Ishikawa (cell line): ENCODE results near the gene CEP128.

Source experiments
- CEBPB ChIP-seq: IDR thresholded peaks from 2 replicates; pipeline ENCODE4 v1.6.1; 2012
- CREB1 ChIP-seq: IDR thresholded peaks from 2 replicates; pipeline ENCODE4 v1.6.1; 2012; ENCODE audit warnings: low read depth
- EGR1 ChIP-seq: IDR thresholded peaks from 2 replicates; pipeline ENCODE4 v1.6.1; 2012
- EP300 ChIP-seq: IDR thresholded peaks from 2 replicates; pipeline ENCODE4 v1.6.1; 2012; ENCODE audit warnings: borderline replicate concordance
- FOXM1 ChIP-seq: IDR thresholded peaks from 2 replicates; pipeline ENCODE4 v1.6.1; 2012; ENCODE audit warnings: low read depth, borderline replicate concordance
- MAX ChIP-seq: IDR thresholded peaks from 2 replicates; pipeline ENCODE4 v1.6.1; 2012
- NFIC ChIP-seq: IDR thresholded peaks from 2 replicates; pipeline ENCODE4 v1.6.1; 2012
- RAD21 ChIP-seq: IDR thresholded peaks from 2 replicates; pipeline ENCODE4 v1.6.1; 2012; ENCODE audit warnings: low read depth
- TAF1 ChIP-seq: IDR thresholded peaks from 2 replicates; pipeline ENCODE4 v1.6.1; 2012; ENCODE audit warnings: low read depth, mild to moderate bottlenecking
- TEAD4 ChIP-seq: IDR thresholded peaks from 2 replicates; pipeline ENCODE4 v1.6.1; 2012
- USF1 ChIP-seq: IDR thresholded peaks from 2 replicates; pipeline ENCODE4 v1.6.1; 2012
- YY1 ChIP-seq: IDR thresholded peaks from 2 replicates; pipeline ENCODE4 v1.6.1; 2012; ENCODE audit warnings: low read depth

GRCh38 chr14:80456209-80456608 is 485.3 kb downstream of the CEP128 start:
- TF ChIP-seq NFIC (no peak), CEBPB (no peak), TAF1 (no peak), MAX (no peak), EP300 (no peak), RAD21 (no peak), CREB1 (no peak), USF1 (no peak), EGR1 (no peak), TEAD4 (no peak), YY1 (no peak), FOXM1 (no peak)
